Measurements from ENCODE around the gene RMND1. TPM values are rescaled to one million over a fixed set of nuclear protein-coding genes. Genes with fewer than 3 reads are reported as not detected.

The RMND1 gene
- polyA plus RNA-seq, 1 donor: 57.5 TPM

- DNase-seq: no peak
These were observed 28.9 kb downstream of the RMND1 start for GRCh38 chr6:151422981-151423380.

DNA sequence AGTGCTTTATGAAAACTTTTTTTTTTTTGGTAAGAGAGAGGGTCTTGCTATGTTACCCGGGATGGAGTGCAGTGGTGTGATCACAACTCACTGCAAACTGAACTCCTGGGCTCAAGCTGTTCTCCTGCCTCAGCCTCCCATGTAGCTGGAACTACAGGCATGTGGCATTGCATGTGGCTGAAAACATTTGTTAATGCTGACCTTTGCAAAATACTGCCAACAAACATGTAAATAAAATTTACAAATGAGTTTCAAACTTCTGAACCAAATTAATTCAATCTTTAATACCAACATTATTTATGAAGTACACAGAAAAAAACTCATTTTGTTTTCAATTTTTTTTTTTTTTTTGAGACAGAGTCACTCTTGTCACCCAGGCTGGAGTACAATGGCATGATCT is 34.4 kb downstream of the RMND1 start:
- DNase-seq: no peak

DNA sequence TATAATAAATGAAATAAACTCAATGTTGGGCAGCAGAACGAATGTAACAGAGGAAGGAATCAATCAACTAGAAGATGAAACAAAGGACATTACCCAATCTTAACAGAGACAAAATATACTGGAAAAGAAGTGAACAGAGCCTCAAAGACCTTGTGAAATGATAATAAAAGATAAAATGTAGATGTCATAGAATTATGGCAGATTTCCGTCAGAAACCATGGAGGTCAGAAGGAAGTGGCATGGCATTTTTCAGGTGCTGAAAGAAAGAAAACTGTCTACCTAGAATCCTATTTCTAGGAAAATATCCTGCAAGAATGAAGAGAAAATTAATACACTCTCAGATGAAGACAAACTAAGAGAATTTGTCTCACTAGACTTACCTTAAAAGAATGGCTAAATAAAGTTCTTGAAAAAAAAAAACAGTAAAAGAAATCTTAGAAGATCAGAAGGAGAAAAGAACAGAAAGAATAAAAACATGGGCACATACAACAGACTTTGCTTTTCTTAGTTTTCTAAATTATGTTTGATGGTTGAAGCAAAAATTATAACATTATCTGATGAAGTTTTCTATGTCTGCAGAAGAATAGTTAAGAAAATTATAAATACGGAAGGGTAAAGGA is 37.2 kb downstream of the RMND1 start:
- no peak for DNase-seq

DNA sequence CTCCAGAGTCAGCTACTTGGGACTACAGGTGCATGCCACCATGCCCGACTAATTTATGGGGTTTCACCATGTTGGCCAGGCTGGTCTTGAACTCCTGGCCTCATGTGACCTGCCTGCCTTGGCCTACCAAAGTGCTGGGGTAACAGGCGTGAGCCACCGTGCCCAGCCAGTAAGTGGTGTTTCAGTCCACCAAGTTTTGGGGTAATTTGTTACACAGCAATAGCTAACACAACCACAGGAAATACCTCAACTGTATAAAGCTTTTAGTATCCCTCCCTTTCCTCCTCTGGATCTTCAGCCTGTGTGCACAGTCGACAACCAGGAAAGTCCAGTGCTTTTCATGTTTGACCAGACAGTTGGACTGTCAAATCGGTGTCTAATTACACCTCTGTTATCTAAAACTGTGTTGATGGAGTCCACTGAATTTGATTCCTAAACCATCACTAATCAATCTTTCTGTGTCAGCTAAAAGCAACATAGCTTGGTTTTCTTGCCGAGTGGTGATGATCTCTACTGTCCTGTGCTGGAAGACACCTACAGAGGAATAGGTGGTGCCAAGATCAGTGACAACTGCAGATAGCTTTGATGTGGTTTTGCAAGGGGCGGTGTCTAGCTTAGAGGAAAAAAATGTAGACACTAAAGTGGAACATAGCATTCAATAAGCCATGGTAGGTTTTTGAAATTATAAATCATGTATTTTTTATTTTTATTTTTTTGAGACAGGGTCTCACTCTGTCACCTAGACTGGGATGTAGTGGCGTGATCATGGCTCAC is 38.4 kb downstream of the RMND1 start:
- DNase-seq: no peak

- DNase-seq: no peak
These were observed 39.0 kb downstream of the RMND1 start for GRCh38 chr6:151412909-151413308.

DNA sequence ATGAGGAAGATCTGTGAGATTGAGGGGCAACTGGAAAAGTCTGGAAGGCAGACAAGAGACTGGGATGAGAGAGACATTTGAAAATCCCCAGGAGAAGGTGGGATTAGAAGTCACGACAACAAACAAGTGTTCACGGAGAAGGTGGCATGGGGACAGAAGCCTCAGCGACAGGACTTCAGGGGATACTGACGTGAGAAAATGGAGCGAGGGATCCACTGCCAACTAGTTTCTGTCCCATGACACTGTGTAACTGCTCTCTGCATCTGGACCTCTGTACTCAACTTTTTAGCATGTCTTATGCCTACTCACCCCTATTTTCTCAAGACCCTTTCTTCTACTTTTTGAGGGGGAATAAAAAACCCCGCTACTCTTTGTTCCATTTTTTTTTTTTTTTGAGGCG is 42.2 kb downstream of the RMND1 start:
- no peak for DNase-seq

GRCh38 chr6:151409260-151409659 is 42.7 kb downstream of the RMND1 start:
- no peak for DNase-seq

GRCh38 chr6:151408858-151409257 is 43.1 kb downstream of the RMND1 start:
- DNase-seq: no peak

DNA sequence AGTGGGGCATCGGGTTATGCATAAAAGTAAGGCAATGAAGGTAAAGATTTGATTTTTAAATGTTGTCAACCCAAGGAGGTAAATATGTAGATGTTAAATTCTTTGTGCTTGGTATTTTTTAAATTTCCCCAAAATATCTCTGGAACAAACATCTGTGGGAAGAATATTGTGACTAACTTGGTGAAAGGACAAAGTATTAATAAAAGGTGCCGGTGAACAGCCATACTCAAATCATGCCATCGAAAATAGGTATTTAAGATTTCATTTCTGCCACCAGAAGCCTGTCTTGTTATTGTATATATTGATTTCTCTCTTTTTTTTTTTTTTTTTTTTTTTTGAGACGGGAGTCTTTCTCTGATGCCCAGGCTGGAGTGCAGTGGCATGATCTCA is 48.0 kb downstream of the RMND1 start:
- no peak for DNase-seq

GRCh38 chr6:151402228-151402627 is 49.7 kb downstream of the RMND1 start:
- no peak for DNase-seq

GRCh38 chr6:151400473-151400872 is 51.5 kb downstream of the RMND1 start:
- DNase-seq: no peak

DNA sequence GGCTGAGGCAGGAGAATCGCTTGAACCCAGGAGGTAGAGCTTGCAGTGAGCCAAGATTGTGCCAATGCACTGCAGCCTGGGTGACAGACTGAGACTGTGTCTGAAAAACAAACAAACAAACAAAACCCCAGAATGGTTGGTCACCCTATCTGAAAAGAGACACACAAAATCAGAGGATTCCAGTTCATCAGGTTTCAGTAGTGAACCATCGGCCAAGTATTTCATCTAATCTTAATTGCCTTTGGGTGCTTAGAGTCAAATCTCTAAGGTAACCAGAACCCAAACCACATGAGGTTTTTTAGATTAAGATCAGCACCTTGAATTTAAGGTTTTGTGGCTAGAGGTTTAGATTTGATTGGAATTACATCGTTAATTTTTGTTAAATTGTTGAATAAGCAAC is 52.2 kb downstream of the RMND1 start:
- no peak for DNase-seq

- no peak for DNase-seq
These were observed 58.5 kb downstream of the RMND1 start for GRCh38 chr6:151393410-151393809.

GRCh38 chr6:151392427-151392826 is 59.5 kb downstream of the RMND1 start:
- DNase-seq: no peak

DNA sequence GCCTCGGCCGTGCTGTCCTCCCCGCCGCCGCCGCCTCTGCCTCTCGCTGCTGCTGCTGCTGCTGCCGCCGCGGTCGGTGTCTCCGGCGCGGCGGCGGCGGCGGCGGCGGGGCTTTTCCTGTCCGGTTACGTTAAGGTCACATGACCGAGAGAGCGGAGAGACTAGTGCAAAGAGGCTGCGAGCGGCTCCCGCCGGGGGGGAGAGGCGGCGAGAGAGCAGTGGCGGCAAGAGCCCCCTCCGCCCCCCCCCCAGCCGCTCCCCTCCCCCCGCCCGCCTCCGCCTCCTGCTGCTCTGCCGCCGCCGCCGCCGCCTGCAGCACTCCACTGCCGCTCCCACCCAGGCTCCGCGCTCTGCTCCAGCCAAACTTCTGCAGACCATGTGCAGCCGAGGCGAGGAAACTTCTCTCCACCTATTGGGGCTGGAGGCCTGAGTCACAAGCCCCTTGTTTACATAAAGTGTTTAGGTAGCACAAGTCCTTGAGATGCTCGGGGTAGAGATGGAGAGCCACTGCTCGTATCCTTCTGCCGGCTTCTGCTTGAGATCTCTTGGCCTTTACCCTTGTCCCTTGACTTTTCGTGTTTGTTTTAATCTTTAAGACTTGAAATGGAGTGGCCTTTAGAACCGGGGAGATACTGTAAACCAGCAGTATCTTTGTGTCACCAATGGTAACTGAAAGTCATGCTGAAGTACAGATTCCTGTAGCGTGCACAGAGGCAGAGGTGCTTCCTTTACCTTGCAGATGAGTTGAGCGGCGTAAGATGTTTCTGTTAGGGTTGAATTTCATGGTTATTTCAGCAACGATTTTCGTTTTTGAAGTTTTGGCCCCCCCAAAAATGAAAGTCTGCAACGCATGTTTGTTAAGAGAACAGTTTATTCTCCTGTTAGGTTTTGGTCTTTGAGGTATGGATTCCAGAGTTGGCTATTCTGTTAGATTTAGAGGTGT is 60.2 kb downstream of the RMND1 start, which contains the start of gene ZBTB2:
TSS of gene ZBTB2 (minus strand) at position 89 of the 943 bp plus-strand sequence. CDS start 17,922 bp downstream, outside the sequence.
- peak; percentile 46 for DNase-seq

DNA sequence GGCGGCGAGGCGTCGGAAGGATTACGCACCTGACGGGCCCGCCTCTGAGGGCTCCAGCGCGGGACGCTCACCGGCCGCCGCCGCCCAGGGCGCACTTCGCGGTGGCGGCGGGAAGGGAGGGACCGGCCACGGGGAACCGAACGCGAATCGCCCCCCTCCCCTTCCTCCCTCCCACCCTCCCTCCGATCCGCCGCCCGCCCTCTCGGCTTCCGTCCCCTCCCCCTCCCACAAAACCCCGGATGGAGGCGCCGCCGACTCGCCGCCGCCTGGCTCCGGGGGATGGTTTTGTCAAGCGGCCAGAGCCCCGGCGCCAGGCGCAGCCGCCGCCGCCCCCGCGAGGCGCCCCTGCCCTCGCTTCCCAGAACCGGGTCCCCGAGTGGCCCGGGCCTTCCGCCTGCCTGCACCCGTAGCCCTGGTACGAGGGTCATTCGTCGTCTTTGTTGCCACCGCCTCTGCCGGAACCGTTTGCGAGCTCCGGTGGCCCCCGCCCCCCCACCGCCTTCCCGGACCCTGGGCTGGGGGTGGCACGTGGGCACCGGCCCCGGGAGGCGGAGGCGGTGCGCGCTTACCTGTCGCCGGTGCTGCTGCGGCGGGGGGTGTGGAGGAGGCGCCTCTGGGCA is 61.0 kb downstream of the RMND1 start:
- peak; percentile 73 for DNase-seq

- peak; percentile 99 for DNase-seq
These were observed 61.6 kb downstream of the RMND1 start for GRCh38 chr6:151390276-151390850.

DNA sequence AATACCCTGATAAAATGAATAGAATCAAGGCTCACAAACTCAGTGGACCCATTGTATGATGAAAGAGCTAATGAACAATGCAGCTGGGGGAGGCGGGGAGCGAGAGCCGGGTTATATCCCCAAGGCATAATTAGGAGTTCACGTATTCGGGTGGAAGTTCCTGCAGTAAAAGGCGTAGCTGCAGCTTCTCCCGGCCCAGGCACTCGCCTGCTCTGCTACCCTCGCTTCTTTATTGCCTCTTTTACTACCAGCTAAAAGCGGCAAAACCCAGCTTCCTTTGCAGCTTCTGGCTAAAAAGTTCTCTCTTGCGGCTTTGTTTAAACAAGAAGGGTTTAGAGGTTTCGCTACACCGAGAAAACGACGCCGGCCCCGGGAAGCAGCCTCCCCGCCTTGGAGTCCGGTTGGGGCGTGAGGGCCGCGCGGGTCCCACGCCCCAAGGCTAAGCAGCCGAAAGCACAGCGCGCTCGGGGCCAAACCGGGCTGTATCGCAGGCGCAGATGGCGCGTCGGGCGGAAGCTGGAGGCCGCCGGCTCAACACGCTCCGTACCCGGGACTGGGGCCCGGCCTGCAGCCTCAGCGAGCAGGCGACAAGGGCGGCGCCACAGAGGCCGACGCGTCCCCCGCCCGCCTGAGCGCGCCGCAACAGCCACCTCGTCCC is 62.2 kb downstream of the RMND1 start:
- peak; percentile 71 for DNase-seq

GRCh38 chr6:151388997-151389617 is 62.8 kb downstream of the RMND1 start:
- no peak for DNase-seq

- no peak for DNase-seq
These were observed 63.7 kb downstream of the RMND1 start for GRCh38 chr6:151388236-151388635.
